ENCODE results near the gene SEC62. TPM values are rescaled to one million over a fixed set of nuclear protein-coding genes. Genes with fewer than 3 reads are reported as not detected.

SEC62 gene
- total RNA-seq, 1 donor from 2014 or later, result 99.2 TPM

GRCh38 chr3:170040418-170040817 lies 73.8 kb downstream of the SEC62 start:
- TF ChIP-seq CTCF (IDR thresholded peaks at IDR 0.05), result no peak
- Mint-ChIP-seq H3K4me1 (ENCODE audit: low read depth) (peaks cover 3% of the 10 kb centered on the region), H3K27me3 (ENCODE audit: low read depth) (peaks cover 58% of the 10 kb centered on the region), H3K4me3 (ENCODE audit: unreplicated experiment) (no peak overlapping the region), H3K27ac (ENCODE audit: unreplicated experiment) (no peak overlapping the region), H3K36me3 (ENCODE audit: low read depth) (peaks cover 7% of the 10 kb centered on the region), H3K9me3 (ENCODE audit: low read depth) (no peaks in the 10 kb centered on the region)
- DNase-seq (ENCODE audit: low spot score), result no peak

GRCh38 chr3:170043506-170043905 lies 76.9 kb downstream of the SEC62 start:
- Mint-ChIP-seq H3K4me1 (ENCODE audit: low read depth) (no peaks in the 10 kb centered on the region), H3K27ac (ENCODE audit: unreplicated experiment) (no peak overlapping the region), H3K9me3 (ENCODE audit: low read depth) (no peaks in the 10 kb centered on the region), H3K27me3 (ENCODE audit: low read depth) (peaks cover 45% of the 10 kb centered on the region), H3K36me3 (ENCODE audit: low read depth) (peaks cover 7% of the 10 kb centered on the region), H3K4me3 (ENCODE audit: unreplicated experiment) (no peak overlapping the region)
- DNase-seq (ENCODE audit: low spot score), result no peak
- no peak for TF ChIP-seq CTCF (IDR thresholded peaks at IDR 0.05)

GRCh38 chr3:170044271-170044670 lies 77.7 kb downstream of the SEC62 start:
- H3K4me3 Mint-ChIP-seq (ENCODE audit: unreplicated experiment), result no peak overlapping the region
- TF ChIP-seq CTCF (IDR thresholded peaks at IDR 0.05), result no peak
- H3K9me3 Mint-ChIP-seq (ENCODE audit: low read depth), result no peaks in the 10 kb centered on the region
- H3K27ac Mint-ChIP-seq (ENCODE audit: unreplicated experiment), result no peak overlapping the region
- no peak for DNase-seq (ENCODE audit: low spot score)
- peaks cover 1% of the 10 kb centered on the region for H3K4me1 Mint-ChIP-seq (ENCODE audit: low read depth)
- peaks cover 40% of the 10 kb centered on the region for H3K27me3 Mint-ChIP-seq (ENCODE audit: low read depth)
- peaks cover 7% of the 10 kb centered on the region for H3K36me3 Mint-ChIP-seq (ENCODE audit: low read depth)

GRCh38 chr3:170044795-170045244 lies 78.2 kb downstream of the SEC62 start:
- H3K36me3 Mint-ChIP-seq (ENCODE audit: low read depth), result peaks cover 7% of the 10 kb centered on the region
- no peak for TF ChIP-seq CTCF (IDR thresholded peaks at IDR 0.05)
- no peak for DNase-seq (ENCODE audit: low spot score)
- H3K4me3 Mint-ChIP-seq (ENCODE audit: unreplicated experiment), result no peak overlapping the region
- no peaks in the 10 kb centered on the region for H3K9me3 Mint-ChIP-seq (ENCODE audit: low read depth)
- H3K27me3 Mint-ChIP-seq (ENCODE audit: low read depth), result peaks cover 35% of the 10 kb centered on the region
- peaks cover 7% of the 10 kb centered on the region for H3K4me1 Mint-ChIP-seq (ENCODE audit: low read depth)
- no peak overlapping the region for H3K27ac Mint-ChIP-seq (ENCODE audit: unreplicated experiment)

GRCh38 chr3:170046269-170047132 lies 79.9 kb downstream of the SEC62 start:
- TF ChIP-seq CTCF (IDR thresholded peaks at IDR 0.05), result no peak
- no peak for DNase-seq (ENCODE audit: low spot score)
- H3K4me3 Mint-ChIP-seq (ENCODE audit: unreplicated experiment), result no peak overlapping the region
- H3K4me1 Mint-ChIP-seq (ENCODE audit: low read depth), result peaks cover 11% of the 10 kb centered on the region
- H3K36me3 Mint-ChIP-seq (ENCODE audit: low read depth), result peaks cover 4% of the 10 kb centered on the region
- H3K9me3 Mint-ChIP-seq (ENCODE audit: low read depth), result no peaks in the 10 kb centered on the region
- H3K27ac Mint-ChIP-seq (ENCODE audit: unreplicated experiment), result no peak overlapping the region
- peaks cover 21% of the 10 kb centered on the region for H3K27me3 Mint-ChIP-seq (ENCODE audit: low read depth)
